KMS-11 (cell line): ENCODE measurements around the gene AASDH.

ENCODE experiments used
- H2AFZ ChIP-seq: fragments of 200-600 bp; sonication (generic); 2 replicates; pipeline ENCODE4 v1.6.1; 2016; ENCODE audit warnings: antibody characterized with exemption, mixed run types, low read depth
- H3K27ac ChIP-seq: fragments of 200-600 bp; sonication (generic); 2 replicates; pipeline ENCODE4 v1.6.1; 2016; ENCODE audit warnings: mild to moderate bottlenecking, mixed run types
- H3K27me3 ChIP-seq: fragments of 200-600 bp; sonication (generic); 2 replicates; pipeline ENCODE4 v1.6.1; 2017; ENCODE audit warnings: mild to moderate bottlenecking, low read depth, mixed run types, moderate library complexity; ENCODE audit not compliant: insufficient read depth
- H3K36me3 ChIP-seq: fragments of 200-600 bp; sonication (generic); 2 replicates; pipeline ENCODE4 v1.6.1; 2017; ENCODE audit warnings: mild to moderate bottlenecking, mixed run types; ENCODE audit not compliant: insufficient read depth
- H3K4me1 ChIP-seq: fragments of 200-600 bp; sonication (generic); 2 replicates; pipeline ENCODE4 v1.6.1; 2016; ENCODE audit warnings: mild to moderate bottlenecking, low read depth, mixed run types; ENCODE audit not compliant: poor library complexity, severe bottlenecking
- H3K4me2 ChIP-seq: fragments of 200-600 bp; sonication (generic); 2 replicates; pipeline ENCODE4 v1.7.0; 2016; ENCODE audit warnings: mild to moderate bottlenecking, mixed run types
- H3K4me3 ChIP-seq: fragments of 200-600 bp; sonication (generic); IDR thresholded peaks from 2 replicates; pipeline ENCODE4 v1.6.1; 2017; ENCODE audit warnings: low read depth, low read length, mixed read lengths; ENCODE audit not compliant: insufficient read depth
- H3K79me2 ChIP-seq: fragments of 200-600 bp; sonication (generic); 2 replicates; pipeline ENCODE4 v1.6.1; 2016; ENCODE audit warnings: low read depth, mixed run types; ENCODE audit not compliant: insufficient read depth
- H3K9ac ChIP-seq: fragments of 200-600 bp; sonication (generic); 2 replicates; pipeline ENCODE4 v1.6.1; 2016; ENCODE audit warnings: mild to moderate bottlenecking, mixed run types
- H4K20me1 ChIP-seq: fragments of 200-600 bp; sonication (generic); 2 replicates; pipeline ENCODE4 v1.6.1; 2016; ENCODE audit warnings: mild to moderate bottlenecking, mixed run types; ENCODE audit not compliant: insufficient read depth
- CTCF ChIP-seq: fragments of 200-600 bp; sonication (generic); conservative IDR thresholded peaks from 2 replicates; pipeline ENCODE4 v1.6.1; 2017; ENCODE audit warnings: low read depth, mild to moderate bottlenecking, antibody characterized with exemption, low read length, moderate library complexity, mixed read lengths

The AASDH gene

DNA sequence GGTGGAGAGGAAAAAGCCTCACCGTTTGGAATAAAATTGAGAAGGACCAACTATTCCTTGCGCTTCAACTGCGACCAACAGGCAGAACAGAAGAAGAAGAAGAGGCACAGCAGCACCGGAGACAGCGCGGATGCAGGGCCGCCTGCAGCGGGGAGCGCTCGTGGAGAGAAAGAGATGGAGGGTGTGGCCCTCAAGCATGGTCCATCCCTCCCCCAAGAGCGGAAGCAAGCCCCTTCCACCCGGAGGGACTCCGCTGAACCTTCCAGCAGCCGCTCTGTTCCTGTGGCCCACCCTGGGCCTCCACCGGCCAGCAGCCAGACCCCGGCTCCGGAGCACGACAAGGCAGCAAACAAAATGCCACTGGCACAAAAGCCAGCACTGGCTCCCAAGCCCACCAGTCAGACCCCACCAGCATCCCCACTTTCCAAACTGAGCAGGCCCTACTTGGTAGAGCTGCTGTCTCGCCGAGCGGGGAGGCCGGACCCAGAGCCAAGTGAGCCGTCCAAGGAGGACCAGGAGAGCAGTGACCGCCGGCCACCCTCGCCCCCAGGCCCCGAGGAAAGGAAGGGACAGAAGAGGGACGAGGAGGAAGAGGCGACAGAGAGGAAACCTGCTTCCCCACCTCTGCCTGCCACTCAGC lies 71.2 kb downstream of the AASDH start:
- H2AFZ ChIP-seq, result no peak overlapping the region
- no peak overlapping the region for H3K27ac ChIP-seq
- H3K36me3 ChIP-seq, result no peaks in the 10 kb centered on the region
- no peaks in the 10 kb centered on the region for H3K27me3 ChIP-seq
- TF ChIP-seq CTCF, result no peak
- no peak overlapping the region for H3K9ac ChIP-seq
- no peaks in the 10 kb centered on the region for H3K79me2 ChIP-seq
- no peaks in the 10 kb centered on the region for H3K4me1 ChIP-seq
- no peak overlapping the region for H3K4me2 ChIP-seq
- no peak overlapping the region for H3K4me3 ChIP-seq
- no peaks in the 10 kb centered on the region for H4K20me1 ChIP-seq

DNA sequence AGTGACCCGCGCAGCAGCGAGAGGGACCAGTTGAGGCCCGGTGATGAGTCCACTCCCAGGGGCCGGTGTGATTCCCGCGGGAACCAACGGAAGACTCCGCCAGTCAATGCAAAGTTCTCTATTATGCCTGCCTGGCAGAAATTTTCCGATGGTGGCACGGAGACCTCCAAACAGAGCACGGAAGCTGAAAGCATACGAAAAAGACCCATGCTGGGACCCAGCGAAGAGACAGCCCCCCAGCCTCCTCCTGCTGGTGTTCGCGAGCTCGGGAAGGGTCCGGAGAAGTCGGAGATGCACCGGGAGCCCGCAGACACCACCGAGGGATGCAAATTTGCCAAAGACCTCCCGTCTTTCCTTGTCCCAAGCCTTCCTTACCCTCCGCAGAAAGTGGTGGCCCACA lies 71.7 kb downstream of the AASDH start:
- H3K4me1 ChIP-seq, result no peaks in the 10 kb centered on the region
- no peak overlapping the region for H2AFZ ChIP-seq
- no peaks in the 10 kb centered on the region for H4K20me1 ChIP-seq
- H3K36me3 ChIP-seq, result no peaks in the 10 kb centered on the region
- H3K4me3 ChIP-seq, result no peak overlapping the region
- H3K27ac ChIP-seq, result no peak overlapping the region
- TF ChIP-seq CTCF, result no peak
- H3K4me2 ChIP-seq, result no peak overlapping the region
- H3K27me3 ChIP-seq, result no peaks in the 10 kb centered on the region
- no peaks in the 10 kb centered on the region for H3K79me2 ChIP-seq
- H3K9ac ChIP-seq, result no peak overlapping the region

DNA sequence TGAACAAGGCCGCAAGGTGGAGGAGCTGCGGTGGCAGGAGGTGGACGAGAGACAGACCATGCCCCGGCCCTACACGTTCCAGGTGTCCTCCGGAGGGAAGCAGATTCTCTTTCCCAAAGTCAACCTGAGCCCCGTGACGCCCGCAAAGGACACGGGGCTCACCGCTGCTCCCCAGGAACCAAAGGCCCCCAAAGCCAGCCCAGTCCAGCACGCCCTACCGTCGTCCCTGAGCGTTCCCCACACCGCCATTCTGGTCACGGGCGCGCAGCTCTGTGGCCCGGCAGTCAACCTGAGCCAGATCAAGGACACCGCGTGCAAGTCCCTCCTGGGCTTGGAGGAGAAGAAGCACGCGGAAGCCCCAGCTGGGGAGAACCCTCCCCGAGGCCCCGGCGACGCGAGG lies 72.2 kb downstream of the AASDH start:
- H3K4me2 ChIP-seq, result no peak overlapping the region
- no peaks in the 10 kb centered on the region for H4K20me1 ChIP-seq
- no peak overlapping the region for H2AFZ ChIP-seq
- no peak for TF ChIP-seq CTCF
- no peak overlapping the region for H3K4me3 ChIP-seq
- H3K4me1 ChIP-seq, result no peaks in the 10 kb centered on the region
- no peaks in the 10 kb centered on the region for H3K36me3 ChIP-seq
- no peak overlapping the region for H3K9ac ChIP-seq
- H3K27me3 ChIP-seq, result no peaks in the 10 kb centered on the region
- no peaks in the 10 kb centered on the region for H3K79me2 ChIP-seq
- H3K27ac ChIP-seq, result no peak overlapping the region

- H3K36me3 ChIP-seq, result no peaks in the 10 kb centered on the region
- H3K79me2 ChIP-seq, result no peaks in the 10 kb centered on the region
- no peak overlapping the region for H3K27ac ChIP-seq
- H3K9ac ChIP-seq, result no peak overlapping the region
- no peak overlapping the region for H2AFZ ChIP-seq
- H3K4me2 ChIP-seq, result no peak overlapping the region
- H3K4me3 ChIP-seq, result no peak overlapping the region
- H3K27me3 ChIP-seq, result no peaks in the 10 kb centered on the region
- no peak for TF ChIP-seq CTCF
- no peaks in the 10 kb centered on the region for H4K20me1 ChIP-seq
- no peaks in the 10 kb centered on the region for H3K4me1 ChIP-seq
Measured at GRCh38 chr4:56314207-56314915, 72.9 kb downstream of the AASDH start.
